ENCODE data around the gene CFAP77.

DNA sequence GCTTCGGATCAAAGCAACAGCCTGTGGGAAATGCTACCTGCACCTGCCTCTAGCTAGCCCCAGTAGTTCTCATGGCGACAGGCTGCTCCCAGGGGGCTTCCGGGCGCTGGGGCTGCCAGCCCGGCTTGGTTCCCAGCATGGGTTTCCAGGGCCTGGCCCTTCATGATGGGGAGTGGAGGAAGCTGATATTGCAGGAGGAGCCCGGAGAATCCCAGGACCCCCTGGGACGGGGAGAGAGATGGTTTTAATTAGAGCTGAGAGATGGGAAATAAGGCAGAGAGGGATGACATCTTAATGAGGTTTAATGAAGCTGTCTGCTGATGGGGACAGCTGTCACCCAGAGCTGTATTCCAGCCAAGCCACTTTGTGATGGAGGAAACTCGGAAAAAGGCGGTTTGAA is 78.6 kb downstream of the CFAP77 start:
- TF ChIP-seq, protein P1, sequence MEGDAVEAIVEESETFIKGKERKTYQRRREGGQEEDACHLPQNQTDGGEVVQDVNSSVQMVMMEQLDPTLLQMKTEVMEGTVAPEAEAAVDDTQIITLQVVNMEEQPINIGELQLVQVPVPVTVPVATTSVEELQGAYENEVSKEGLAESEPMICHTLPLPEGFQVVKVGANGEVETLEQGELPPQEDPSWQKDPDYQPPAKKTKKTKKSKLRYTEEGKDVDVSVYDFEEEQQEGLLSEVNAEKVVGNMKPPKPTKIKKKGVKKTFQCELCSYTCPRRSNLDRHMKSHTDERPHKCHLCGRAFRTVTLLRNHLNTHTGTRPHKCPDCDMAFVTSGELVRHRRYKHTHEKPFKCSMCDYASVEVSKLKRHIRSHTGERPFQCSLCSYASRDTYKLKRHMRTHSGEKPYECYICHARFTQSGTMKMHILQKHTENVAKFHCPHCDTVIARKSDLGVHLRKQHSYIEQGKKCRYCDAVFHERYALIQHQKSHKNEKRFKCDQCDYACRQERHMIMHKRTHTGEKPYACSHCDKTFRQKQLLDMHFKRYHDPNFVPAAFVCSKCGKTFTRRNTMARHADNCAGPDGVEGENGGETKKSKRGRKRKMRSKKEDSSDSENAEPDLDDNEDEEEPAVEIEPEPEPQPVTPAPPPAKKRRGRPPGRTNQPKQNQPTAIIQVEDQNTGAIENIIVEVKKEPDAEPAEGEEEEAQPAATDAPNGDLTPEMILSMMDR (IDR thresholded peaks at IDR 0.05): no peak
- TF ChIP-seq EZH2 (IDR thresholded peaks at IDR 0.05): no peak
- no peak for TF ChIP-seq EZH2phosphoT487 (IDR thresholded peaks at IDR 0.05)

Measured in neural progenitor cell (in vitro differentiated cells).